ENCODE data around the gene TBPL2. TPM values are rescaled to one million over a fixed set of nuclear protein-coding genes. Genes with fewer than 3 reads are reported as not detected.

The TBPL2 gene
- total and polyA plus RNA-seq, 2 of the 13 experiments (the other 11 are each of a cell fraction or from before 2014, with no cell fraction given) = not detected

DNA sequence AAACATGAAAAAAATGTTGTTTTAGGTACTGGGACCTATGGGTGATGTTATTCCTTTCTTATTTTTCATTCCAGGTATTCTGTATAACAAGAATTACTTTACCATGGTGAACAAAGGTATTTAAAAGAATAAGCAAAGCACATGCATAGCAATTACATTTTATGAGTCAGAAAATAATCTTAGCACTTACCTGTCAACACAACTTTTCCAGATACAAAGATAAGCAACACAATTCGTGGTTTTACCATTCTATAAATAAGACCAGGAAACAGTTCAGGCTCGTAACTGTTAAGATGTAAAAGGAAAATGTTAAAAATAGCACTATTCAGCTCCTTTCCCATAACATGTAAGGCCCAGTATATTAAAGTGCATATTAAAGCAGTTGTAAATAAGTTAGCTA, 16.4 kb downstream of the TBPL2 start:
- Histone ChIP-seq H3K27me3 (ENCODE audit: control insufficient read depth in 1 of 2, insufficient read depth in 2 of 2, low read length in 2 of 2) (0 out of 5 replicates have a peak, but pooled peaks cover 0 to 1% of the 10 kb centered on the region in 2 experiments), H3K27ac (ENCODE audit: extremely low read length, insufficient read depth, low read length) (no peak overlapping the region), H4K20me1 (ENCODE audit: insufficient read depth, low read length) (no peaks in the 10 kb centered on the region), H2AFZ (ENCODE audit: low read length) (no peak overlapping the region), H3K9me3 (ENCODE audit: low read length) (no peaks in the 10 kb centered on the region), H3K9ac (ENCODE audit: insufficient read depth, low read depth, low read length) (no peak overlapping the region), H3K79me2 (ENCODE audit: insufficient read depth, low read length) (no peaks in the 10 kb centered on the region), H3K36me3 (replicated peaks in 1 of 2; ENCODE audit: control insufficient read depth in 1 of 2, insufficient read depth in 2 of 2, low read length in 2 of 2) (no peaks in the 10 kb centered on the region), H3K4me1 (ENCODE audit: insufficient read depth, low read length) (peaks cover 11% of the 10 kb centered on the region; the same call in 1 of the 2 replicates), H3K4me2 (ENCODE audit: low read depth, low read length) (no peak overlapping the region), H3K4me3 (replicated peaks in 1 of 3; ENCODE audit: insufficient read depth in 1 of 3, low read depth in 2 of 3, low read length in 3 of 3) (no peak overlapping the region)
- ChIA-PET POLR2A (no interaction called here), CTCF (ENCODE audit: low intra/inter-chr PET ratio, low total read pairs) (no interaction called here)
- no peak for FAIRE-seq
- intact Hi-C loops (cut with micrococcal nuclease; ENCODE audit: unreplicated experiment) = no loop called here
- no peak for DNase-seq (ENCODE audit: low spot score)
- ATAC-seq = no peak
- no TSS peak for BruUV-seq (replicated peaks)
- 1% methylated on average over 2 of the region's 2 CpGs for WGBS (ENCODE audit: low lambda C conversion rate)
- in situ Hi-C loops (cut with HindIII; ENCODE audit: extremely low pct_ligation_motif_present, low pct_unique_long_range_greater_than_20kb) = no loop called here
- TF ChIP-seq, protein P1, sequence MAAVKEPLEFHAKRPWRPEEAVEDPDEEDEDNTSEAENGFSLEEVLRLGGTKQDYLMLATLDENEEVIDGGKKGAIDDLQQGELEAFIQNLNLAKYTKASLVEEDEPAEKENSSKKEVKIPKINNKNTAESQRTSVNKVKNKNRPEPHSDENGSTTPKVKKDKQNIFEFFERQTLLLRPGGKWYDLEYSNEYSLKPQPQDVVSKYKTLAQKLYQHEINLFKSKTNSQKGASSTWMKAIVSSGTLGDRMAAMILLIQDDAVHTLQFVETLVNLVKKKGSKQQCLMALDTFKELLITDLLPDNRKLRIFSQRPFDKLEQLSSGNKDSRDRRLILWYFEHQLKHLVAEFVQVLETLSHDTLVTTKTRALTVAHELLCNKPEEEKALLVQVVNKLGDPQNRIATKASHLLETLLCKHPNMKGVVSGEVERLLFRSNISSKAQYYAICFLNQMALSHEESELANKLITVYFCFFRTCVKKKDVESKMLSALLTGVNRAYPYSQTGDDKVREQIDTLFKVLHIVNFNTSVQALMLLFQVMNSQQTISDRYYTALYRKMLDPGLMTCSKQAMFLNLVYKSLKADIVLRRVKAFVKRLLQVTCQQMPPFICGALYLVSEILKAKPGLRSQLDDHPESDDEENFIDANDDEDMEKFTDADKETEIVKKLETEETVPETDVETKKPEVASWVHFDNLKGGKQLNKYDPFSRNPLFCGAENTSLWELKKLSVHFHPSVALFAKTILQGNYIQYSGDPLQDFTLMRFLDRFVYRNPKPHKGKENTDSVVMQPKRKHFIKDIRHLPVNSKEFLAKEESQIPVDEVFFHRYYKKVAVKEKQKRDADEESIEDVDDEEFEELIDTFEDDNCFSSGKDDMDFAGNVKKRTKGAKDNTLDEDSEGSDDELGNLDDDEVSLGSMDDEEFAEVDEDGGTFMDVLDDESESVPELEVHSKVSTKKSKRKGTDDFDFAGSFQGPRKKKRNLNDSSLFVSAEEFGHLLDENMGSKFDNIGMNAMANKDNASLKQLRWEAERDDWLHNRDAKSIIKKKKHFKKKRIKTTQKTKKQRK (IDR thresholded peaks at IDR 0.05; ENCODE audit: low read length) = no peak
- TF ChIP-seq ZNF792 (CRISPR knock-in tag; IDR thresholded peaks at IDR 0.05) = no peak
- no peak for TF ChIP-seq ZIK1 (CRISPR knock-in tag; IDR thresholded peaks at IDR 0.05; ENCODE audit: borderline replicate concordance, low read depth)
- TF ChIP-seq NFE2L1 (CRISPR knock-in tag; IDR thresholded peaks at IDR 0.05; ENCODE audit: borderline replicate concordance) = no peak
- TF ChIP-seq ZNF530 (CRISPR knock-in tag; IDR thresholded peaks at IDR 0.05; ENCODE audit: low read depth) = no peak
- TF ChIP-seq, protein P2, sequence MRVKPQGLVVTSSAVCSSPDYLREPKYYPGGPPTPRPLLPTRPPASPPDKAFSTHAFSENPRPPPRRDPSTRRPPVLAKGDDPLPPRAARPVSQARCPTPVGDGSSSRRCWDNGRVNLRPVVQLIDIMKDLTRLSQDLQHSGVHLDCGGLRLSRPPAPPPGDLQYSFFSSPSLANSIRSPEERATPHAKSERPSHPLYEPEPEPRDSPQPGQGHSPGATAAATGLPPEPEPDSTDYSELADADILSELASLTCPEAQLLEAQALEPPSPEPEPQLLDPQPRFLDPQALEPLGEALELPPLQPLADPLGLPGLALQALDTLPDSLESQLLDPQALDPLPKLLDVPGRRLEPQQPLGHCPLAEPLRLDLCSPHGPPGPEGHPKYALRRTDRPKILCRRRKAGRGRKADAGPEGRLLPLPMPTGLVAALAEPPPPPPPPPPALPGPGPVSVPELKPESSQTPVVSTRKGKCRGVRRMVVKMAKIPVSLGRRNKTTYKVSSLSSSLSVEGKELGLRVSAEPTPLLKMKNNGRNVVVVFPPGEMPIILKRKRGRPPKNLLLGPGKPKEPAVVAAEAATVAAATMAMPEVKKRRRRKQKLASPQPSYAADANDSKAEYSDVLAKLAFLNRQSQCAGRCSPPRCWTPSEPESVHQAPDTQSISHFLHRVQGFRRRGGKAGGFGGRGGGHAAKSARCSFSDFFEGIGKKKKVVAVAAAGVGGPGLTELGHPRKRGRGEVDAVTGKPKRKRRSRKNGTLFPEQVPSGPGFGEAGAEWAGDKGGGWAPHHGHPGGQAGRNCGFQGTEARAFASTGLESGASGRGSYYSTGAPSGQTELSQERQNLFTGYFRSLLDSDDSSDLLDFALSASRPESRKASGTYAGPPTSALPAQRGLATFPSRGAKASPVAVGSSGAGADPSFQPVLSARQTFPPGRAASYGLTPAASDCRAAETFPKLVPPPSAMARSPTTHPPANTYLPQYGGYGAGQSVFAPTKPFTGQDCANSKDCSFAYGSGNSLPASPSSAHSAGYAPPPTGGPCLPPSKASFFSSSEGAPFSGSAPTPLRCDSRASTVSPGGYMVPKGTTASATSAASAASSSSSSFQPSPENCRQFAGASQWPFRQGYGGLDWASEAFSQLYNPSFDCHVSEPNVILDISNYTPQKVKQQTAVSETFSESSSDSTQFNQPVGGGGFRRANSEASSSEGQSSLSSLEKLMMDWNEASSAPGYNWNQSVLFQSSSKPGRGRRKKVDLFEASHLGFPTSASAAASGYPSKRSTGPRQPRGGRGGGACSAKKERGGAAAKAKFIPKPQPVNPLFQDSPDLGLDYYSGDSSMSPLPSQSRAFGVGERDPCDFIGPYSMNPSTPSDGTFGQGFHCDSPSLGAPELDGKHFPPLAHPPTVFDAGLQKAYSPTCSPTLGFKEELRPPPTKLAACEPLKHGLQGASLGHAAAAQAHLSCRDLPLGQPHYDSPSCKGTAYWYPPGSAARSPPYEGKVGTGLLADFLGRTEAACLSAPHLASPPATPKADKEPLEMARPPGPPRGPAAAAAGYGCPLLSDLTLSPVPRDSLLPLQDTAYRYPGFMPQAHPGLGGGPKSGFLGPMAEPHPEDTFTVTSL (CRISPR knock-in tag; IDR thresholded peaks at IDR 0.05; ENCODE audit: borderline replicate concordance) = no peak
- TF ChIP-seq NR2F2 (IDR thresholded peaks at IDR 0.05; ENCODE audit: borderline replicate concordance, low read depth) = no peak
- TF ChIP-seq AGO1 (IDR thresholded peaks at IDR 0.05; ENCODE audit: low read depth, low read length, poor library complexity, severe bottlenecking) = no peak
- TF ChIP-seq, protein P3, sequence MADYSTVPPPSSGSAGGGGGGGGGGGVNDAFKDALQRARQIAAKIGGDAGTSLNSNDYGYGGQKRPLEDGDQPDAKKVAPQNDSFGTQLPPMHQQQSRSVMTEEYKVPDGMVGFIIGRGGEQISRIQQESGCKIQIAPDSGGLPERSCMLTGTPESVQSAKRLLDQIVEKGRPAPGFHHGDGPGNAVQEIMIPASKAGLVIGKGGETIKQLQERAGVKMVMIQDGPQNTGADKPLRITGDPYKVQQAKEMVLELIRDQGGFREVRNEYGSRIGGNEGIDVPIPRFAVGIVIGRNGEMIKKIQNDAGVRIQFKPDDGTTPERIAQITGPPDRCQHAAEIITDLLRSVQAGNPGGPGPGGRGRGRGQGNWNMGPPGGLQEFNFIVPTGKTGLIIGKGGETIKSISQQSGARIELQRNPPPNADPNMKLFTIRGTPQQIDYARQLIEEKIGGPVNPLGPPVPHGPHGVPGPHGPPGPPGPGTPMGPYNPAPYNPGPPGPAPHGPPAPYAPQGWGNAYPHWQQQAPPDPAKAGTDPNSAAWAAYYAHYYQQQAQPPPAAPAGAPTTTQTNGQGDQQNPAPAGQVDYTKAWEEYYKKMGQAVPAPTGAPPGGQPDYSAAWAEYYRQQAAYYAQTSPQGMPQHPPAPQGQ (CRISPR knock-in tag; IDR thresholded peaks at IDR 0.05; ENCODE audit: borderline replicate concordance) = no peak
- TF ChIP-seq MAF1 (CRISPR knock-in tag; IDR thresholded peaks at IDR 0.05; ENCODE audit: borderline replicate concordance) = no peak
- no peak for TF ChIP-seq ZNF703 (CRISPR knock-in tag; IDR thresholded peaks at IDR 0.05; ENCODE audit: borderline replicate concordance)
- TF ChIP-seq HOXA9 (CRISPR knock-in tag; IDR thresholded peaks at IDR 0.05; ENCODE audit: borderline replicate concordance) = no peak

All from HepG2 (cell line).